ENCODE measurements around the gene SLC12A7.
"Not testable (repeated sequence)": the region's sequence is repeated elsewhere in the genome, so short reads cannot be mapped to it uniquely, and the experiment has no call there.

Gene SLC12A7

DNA sequence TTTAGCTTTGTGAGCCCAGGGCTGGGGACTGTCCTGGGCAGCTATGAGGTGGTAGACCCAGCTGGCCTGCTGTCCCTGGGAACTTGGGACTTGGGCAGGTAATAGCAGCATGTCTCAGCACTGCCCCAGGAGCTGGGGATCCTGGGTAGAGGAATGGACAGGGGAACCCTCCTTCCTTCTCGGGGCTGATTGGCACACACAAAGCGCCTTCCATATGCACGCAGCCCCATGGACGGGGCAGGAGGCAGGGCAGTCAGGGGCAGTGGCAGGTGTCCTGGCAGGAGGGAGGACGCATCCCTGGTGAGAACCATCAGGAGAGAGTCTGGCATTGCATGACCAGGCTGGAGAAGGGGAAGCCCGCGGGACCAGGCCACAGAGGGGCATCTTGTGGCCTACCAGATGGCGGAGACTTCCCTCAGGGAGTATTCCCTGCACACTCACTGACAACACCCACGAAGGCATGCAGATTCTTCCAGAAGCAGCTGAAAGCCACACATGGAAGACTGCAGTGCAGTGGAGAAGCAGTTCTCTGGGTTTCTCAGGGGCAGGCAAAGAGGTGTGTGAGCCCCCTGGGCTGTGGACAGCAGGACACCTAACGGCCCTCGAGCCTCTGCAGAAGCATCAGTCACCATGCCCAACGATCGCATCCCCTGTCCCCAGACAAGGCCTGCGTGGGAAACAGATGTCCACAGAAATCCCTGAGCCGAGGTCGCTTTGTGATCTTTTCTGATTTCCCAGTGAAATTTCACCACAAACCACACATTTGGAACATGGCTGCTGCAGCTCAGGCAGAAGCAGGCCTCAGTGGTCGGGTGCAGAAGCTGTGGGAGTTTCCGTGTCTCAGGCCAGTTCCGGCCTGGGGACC, 110.2 kb downstream of the SLC12A7 start:
- DNase-seq = no peak

- not testable (repeated sequence) for DNase-seq
Measured at GRCh38 chr5:1000831-1001230, 111.0 kb downstream of the SLC12A7 start.
